Cardiac fibroblast (primary cell): ENCODE results near the gene NAT9.
A peak's percentile ranks its signal among the peaks of the same experiment; 100 is the strongest.

ENCODE experiments used
- DNase-seq, 2 donors: peaks; one replicate each; pipeline versions ENCODE4 v3.0.0 to v3.0.0-alpha.2; 2010; ENCODE audit warnings: low read depth in 2 of 2
- H3K4me3 ChIP-seq, 2 donors: replicated peaks in 1 of 2; 1 replicate in 1 of 2; 2 replicates in 1 of 2; pipeline ENCODE4 v1.5.1; 2011; ENCODE audit warnings: low read depth in 2 of 2, low read length in 2 of 2, mild to moderate bottlenecking in 2 of 2, moderate library complexity in 1 of 2
- TF ChIP-seq, protein P1 (sequence below): IDR thresholded peaks from one replicate; pipeline ENCODE4 v1.5.1; 2011; ENCODE audit warnings: low read depth, mild to moderate bottlenecking, low read length, inconsistent platforms

The NAT9 gene

DNA sequence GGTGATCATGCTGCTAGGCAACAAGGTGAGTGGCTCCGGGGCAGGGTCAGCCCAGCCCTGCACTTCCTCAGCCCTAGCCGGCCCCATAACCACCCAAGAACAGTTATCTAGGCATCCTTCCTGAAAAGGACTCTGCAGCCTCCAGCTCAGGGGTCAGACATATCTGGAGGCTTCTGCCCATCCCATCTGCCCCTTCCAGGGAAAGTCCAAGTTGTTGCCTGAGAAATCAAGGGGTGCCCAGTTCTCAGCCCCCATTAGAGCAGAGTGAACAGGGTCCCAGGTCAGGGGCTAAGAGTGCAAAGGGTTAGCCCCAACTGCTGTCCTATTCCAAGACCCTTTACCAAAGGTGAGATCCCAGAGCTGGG is 31.8 kb downstream of the NAT9 start:
- H3K4me3 ChIP-seq = no peak overlapping the region
- no peak for DNase-seq
- TF ChIP-seq, protein P1, sequence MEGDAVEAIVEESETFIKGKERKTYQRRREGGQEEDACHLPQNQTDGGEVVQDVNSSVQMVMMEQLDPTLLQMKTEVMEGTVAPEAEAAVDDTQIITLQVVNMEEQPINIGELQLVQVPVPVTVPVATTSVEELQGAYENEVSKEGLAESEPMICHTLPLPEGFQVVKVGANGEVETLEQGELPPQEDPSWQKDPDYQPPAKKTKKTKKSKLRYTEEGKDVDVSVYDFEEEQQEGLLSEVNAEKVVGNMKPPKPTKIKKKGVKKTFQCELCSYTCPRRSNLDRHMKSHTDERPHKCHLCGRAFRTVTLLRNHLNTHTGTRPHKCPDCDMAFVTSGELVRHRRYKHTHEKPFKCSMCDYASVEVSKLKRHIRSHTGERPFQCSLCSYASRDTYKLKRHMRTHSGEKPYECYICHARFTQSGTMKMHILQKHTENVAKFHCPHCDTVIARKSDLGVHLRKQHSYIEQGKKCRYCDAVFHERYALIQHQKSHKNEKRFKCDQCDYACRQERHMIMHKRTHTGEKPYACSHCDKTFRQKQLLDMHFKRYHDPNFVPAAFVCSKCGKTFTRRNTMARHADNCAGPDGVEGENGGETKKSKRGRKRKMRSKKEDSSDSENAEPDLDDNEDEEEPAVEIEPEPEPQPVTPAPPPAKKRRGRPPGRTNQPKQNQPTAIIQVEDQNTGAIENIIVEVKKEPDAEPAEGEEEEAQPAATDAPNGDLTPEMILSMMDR = no peak

DNA sequence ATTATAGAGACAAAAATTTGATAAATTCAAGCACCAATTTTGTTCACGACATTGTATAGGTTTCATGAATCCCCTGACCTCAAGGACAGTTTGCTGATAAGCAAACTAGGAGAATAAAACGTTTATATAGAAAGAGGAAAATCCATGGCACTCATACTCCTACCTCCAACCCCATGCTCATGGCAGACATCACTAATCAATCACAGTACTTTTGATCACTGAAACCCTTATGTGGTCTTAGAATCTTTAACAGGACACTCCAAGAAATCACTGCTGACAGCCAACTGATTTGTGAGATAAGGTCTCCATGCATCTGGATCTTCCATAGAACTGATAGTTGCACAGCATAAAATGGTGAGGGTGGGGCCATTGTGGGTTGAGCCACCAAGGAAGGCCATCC is 32.4 kb downstream of the NAT9 start:
- no peak overlapping the region for H3K4me3 ChIP-seq

DNA sequence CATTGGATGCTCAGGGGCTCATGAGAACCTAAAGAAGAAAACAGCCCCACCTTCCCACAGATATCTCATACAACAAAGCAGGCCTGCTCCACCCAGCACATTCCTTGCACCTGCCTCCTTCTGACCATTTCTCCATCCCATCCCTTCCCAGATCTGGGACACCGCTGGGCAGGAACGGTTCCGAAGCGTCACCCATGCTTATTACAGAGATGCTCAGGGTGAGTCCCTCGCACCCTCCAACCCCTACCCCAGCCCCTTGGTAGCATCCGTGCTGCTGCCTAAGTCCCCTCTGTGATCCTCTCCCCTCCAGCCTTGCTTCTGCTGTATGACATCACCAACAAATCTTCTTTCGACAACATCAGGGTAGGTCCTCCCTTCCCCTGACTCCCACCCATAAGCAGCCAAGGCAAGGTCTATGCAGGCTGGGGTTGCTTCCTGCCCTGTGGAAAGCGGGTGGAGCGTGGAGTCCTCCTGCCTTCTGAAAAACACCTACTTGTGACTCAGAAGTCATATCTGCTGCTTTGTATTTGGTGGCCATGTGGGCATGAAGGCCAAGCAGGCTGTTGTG is 33.1 kb downstream of the NAT9 start:
- H3K4me3 ChIP-seq = no peak overlapping the region

More for the DNA sequence above, 32.4 kb downstream of the NAT9 start:
- no peak for DNase-seq
- TF ChIP-seq, protein P1 = no peak

DNA sequence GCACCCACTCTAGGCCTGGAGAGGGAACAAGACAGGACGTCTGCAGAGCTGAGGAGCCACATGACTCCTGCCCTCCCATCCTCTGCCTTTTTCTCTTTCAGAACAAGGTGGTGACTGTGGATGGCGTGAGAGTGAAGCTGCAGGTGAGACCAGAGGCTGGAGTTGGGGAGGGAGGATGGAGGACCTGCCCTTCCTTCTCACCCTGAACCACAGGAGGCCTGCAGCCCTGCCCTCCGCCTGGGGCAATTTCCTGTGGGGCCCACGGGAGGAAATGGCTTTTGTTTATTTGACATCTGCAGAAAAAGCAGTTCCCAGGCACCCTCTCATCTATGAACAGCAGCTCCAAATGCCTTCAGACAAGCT is 34.0 kb downstream of the NAT9 start:
- no peak overlapping the region for H3K4me3 ChIP-seq
- TF ChIP-seq, protein P1 = no peak
- peak in 1 of 2 donors; percentile 47 for DNase-seq

More for the DNA sequence above, 33.1 kb downstream of the NAT9 start:
- DNase-seq = no peak
- TF ChIP-seq, protein P1 = no peak

DNA sequence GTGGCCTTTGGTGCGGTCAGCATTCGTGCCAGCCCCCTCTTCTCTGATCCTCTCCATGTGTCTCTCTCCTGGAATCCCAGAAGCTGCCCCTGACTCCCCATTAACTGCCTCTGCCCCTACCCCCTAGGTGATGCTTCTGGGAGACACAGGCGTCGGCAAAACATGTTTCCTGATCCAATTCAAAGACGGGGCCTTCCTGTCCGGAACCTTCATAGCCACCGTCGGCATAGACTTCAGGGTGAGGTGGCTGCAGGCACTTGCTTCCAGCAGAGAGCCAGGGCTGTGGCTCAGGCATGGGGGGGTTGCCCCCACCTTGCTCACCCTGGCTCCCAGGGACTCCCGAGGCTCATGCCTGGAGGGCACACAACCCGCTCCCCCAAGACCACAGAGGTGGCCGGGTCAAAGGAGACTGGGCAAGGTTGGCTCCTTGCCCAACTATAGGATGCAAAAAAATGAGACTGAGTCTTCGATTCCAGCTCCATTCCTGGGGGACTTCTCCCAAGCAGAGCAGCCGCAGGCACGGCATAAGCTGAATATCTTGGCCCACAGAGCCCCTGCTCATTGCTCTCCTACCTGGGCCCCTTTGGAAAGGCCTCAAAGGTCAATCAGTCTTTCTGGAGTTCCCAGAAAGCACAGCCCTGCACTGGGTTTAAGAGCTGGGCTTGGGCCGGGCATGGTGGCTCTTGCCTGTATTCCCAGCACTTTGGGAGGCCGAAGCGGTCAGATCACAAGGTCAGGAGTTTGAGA is 35.3 kb downstream of the NAT9 start:
- no peak overlapping the region for H3K4me3 ChIP-seq
- TF ChIP-seq, protein P1 = no peak
- DNase-seq = no peak

DNA sequence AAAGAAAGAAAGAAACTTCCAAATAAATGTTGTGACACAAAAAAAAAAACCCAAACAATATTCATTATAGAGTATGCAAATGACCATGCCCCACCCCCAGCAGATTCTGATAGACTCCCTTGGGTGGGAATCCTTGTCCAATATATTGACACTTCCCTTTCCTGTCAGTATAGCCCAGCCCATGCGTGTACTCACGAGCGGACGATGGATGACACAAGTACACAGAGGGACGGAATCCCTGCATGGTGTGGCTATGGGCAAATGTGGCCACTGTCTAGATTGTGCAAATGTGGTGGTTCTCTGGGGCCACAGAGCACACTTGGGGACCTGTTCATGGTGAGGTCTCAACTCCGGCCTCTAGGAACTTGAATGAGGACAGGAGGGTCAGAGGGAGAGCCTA is 36.0 kb downstream of the NAT9 start:
- TF ChIP-seq, protein P1 = no peak
- no peak for DNase-seq
- H3K4me3 ChIP-seq = no peak overlapping the region
